Measurements from ENCODE around the gene GRIK3. TPM values are rescaled to one million over a fixed set of nuclear protein-coding genes. Genes with fewer than 3 reads are reported as not detected.
A peak's percentile ranks its signal among the peaks of the same experiment; 100 is the strongest.
"Not testable (repeated sequence)": the region's sequence is repeated elsewhere in the genome, so short reads cannot be mapped to it uniquely, and the experiment has no call there.

GRIK3 gene
- under 0.01 TPM for total RNA-seq

- peak in 1 of 3 donors; percentile 14 for DNase-seq (ENCODE audit: low read depth in 2 of 3, low spot score in 2 of 3)
Measured at GRCh38 chr1:37034121-37035013, at the start of gene GRIK3. Gene GRIK3, minus strand, starts transcription at chr1:37034515. Its CDS starts 407 bp downstream, at chr1:37034108.

GRCh38 chr1:37084013-37084412 lies 49.7 kb upstream of the GRIK3 start:
- no peak for DNase-seq (ENCODE audit: low read depth in 2 of 3, low spot score in 2 of 3)

GRCh38 chr1:37083603-37084002 lies 49.3 kb upstream of the GRIK3 start:
- DNase-seq (ENCODE audit: low read depth in 2 of 3, low spot score in 2 of 3): no peak

GRCh38 chr1:37080296-37080986 lies 46.1 kb upstream of the GRIK3 start:
- DNase-seq (ENCODE audit: low read depth in 2 of 3, low spot score in 2 of 3): not testable (repeated sequence)

GRCh38 chr1:37078866-37079265 lies 44.6 kb upstream of the GRIK3 start:
- DNase-seq (ENCODE audit: low read depth in 2 of 3, low spot score in 2 of 3): no peak

- DNase-seq (ENCODE audit: low read depth in 2 of 3, low spot score in 2 of 3): no peak
Measured at GRCh38 chr1:37076168-37076567, 41.9 kb upstream of the GRIK3 start.

- DNase-seq (ENCODE audit: low read depth in 2 of 3, low spot score in 2 of 3): no peak
Measured at GRCh38 chr1:37073854-37074379, 39.6 kb upstream of the GRIK3 start.

GRCh38 chr1:37073152-37073853 lies 39.0 kb upstream of the GRIK3 start:
- DNase-seq (ENCODE audit: low read depth in 2 of 3, low spot score in 2 of 3): no peak

- DNase-seq (ENCODE audit: low read depth in 2 of 3, low spot score in 2 of 3): no peak
Measured at GRCh38 chr1:37071829-37072228, 37.5 kb upstream of the GRIK3 start.

GRCh38 chr1:37070126-37070525 lies 35.8 kb upstream of the GRIK3 start:
- no peak for DNase-seq (ENCODE audit: low read depth in 2 of 3, low spot score in 2 of 3)

GRCh38 chr1:37069406-37069805 lies 35.1 kb upstream of the GRIK3 start:
- DNase-seq (ENCODE audit: low read depth in 2 of 3, low spot score in 2 of 3): no peak

GRCh38 chr1:37068897-37069296 lies 34.6 kb upstream of the GRIK3 start:
- no peak for DNase-seq (ENCODE audit: low read depth in 2 of 3, low spot score in 2 of 3)

GRCh38 chr1:37068260-37068659 lies 33.9 kb upstream of the GRIK3 start:
- no peak for DNase-seq (ENCODE audit: low read depth in 2 of 3, low spot score in 2 of 3)

GRCh38 chr1:37064039-37064438 lies 29.7 kb upstream of the GRIK3 start:
- no peak for DNase-seq (ENCODE audit: low read depth in 2 of 3, low spot score in 2 of 3)

GRCh38 chr1:37059346-37059745 lies 25.0 kb upstream of the GRIK3 start:
- no peak for DNase-seq (ENCODE audit: low read depth in 2 of 3, low spot score in 2 of 3)

GRCh38 chr1:37058424-37058988 lies 24.2 kb upstream of the GRIK3 start:
- DNase-seq (ENCODE audit: low read depth in 2 of 3, low spot score in 2 of 3): no peak

GRCh38 chr1:37056325-37056724 lies 22.0 kb upstream of the GRIK3 start:
- DNase-seq (ENCODE audit: low read depth in 2 of 3, low spot score in 2 of 3): no peak

- DNase-seq (ENCODE audit: low read depth in 2 of 3, low spot score in 2 of 3): no peak
Measured at GRCh38 chr1:37055631-37056030, 21.3 kb upstream of the GRIK3 start.

GRCh38 chr1:37053173-37053572 lies 18.9 kb upstream of the GRIK3 start:
- no peak for DNase-seq (ENCODE audit: low read depth in 2 of 3, low spot score in 2 of 3)

GRCh38 chr1:37052120-37052519 lies 17.8 kb upstream of the GRIK3 start:
- DNase-seq (ENCODE audit: low read depth in 2 of 3, low spot score in 2 of 3): no peak

- no peak for DNase-seq (ENCODE audit: low read depth in 2 of 3, low spot score in 2 of 3)
Measured at GRCh38 chr1:37051346-37051745, 17.0 kb upstream of the GRIK3 start.

Measured in hematopoietic multipotent progenitor cell (in vitro differentiated cells).